ENCODE results near the gene GRID2. TPM values are rescaled to one million over a fixed set of nuclear protein-coding genes. Genes with fewer than 3 reads are reported as not detected.

The GRID2 gene
- total and polyA plus RNA-seq, 4 donors, result under 0.01 to 0.02 TPM; not detected in 2

GRCh38 chr4:93813092-93813491 lies 1509.3 kb downstream of the GRID2 start:
- no peaks in the 10 kb centered on the region for H3K4me1 ChIP-seq (ENCODE audit: control insufficient read depth in 4 of 4, insufficient read depth in 4 of 4, low read length in 3 of 4)
- TF ChIP-seq CTCF (IDR thresholded peaks at IDR 0.05; ENCODE audit: low read depth, low read length, missing input control), result no peak
- no peak for TF ChIP-seq NR2F2 (IDR thresholded peaks at IDR 0.05)
- no peak for TF ChIP-seq FOXA1 (IDR thresholded peaks at IDR 0.05)
- TF ChIP-seq TAF1 (conservative IDR thresholded peaks at IDR 0.05), result no peak
- no peak for TF ChIP-seq JUND (IDR thresholded peaks at IDR 0.05)
- no peak for DNase-seq (ENCODE audit: low spot score)
- H3K27ac ChIP-seq (ENCODE audit: low read depth in 1 of 2, low read length in 2 of 2), result no peak overlapping the region
- 75% methylated on average over 2 of the region's 2 CpGs for WGBS
- no peak overlapping the region for H3K4me3 ChIP-seq (ENCODE audit: low read depth in 1 of 3, low read length in 3 of 3)
- no peaks in the 10 kb centered on the region for H3K9me3 ChIP-seq (ENCODE audit: control insufficient read depth in 4 of 4, low read length in 3 of 4)
- H3K36me3 ChIP-seq (ENCODE audit: control insufficient read depth in 4 of 4, insufficient read depth in 3 of 4, low read depth in 1 of 4, low read length in 3 of 4), result no peaks in the 10 kb centered on the region
- H3K9ac ChIP-seq (ENCODE audit: low read depth in 1 of 2, low read length in 2 of 2), result no peak overlapping the region
- H3K27me3 ChIP-seq (ENCODE audit: control insufficient read depth in 4 of 4, insufficient read depth in 4 of 4, low read length in 3 of 4), result peaks cover 0 to 8% (median 0%) of the 10 kb centered on the region in 4 donors

- TF ChIP-seq NR2F2 (IDR thresholded peaks at IDR 0.05) (no peak), FOXA1 (IDR thresholded peaks at IDR 0.05) (no peak), YY1 (IDR thresholded peaks at IDR 0.05) (no peak), GABPA (IDR thresholded peaks at IDR 0.05 in 1 of 2, conservative IDR thresholded peaks at IDR 0.05 in 1 of 2) (no peak), FOXA2 (IDR thresholded peaks at IDR 0.05) (no peak), SP1 (IDR thresholded peaks at IDR 0.05) (no peak), CTCF (IDR thresholded peaks at IDR 0.05; ENCODE audit: low read depth, low read length, missing input control) (no peak), RXRA (IDR thresholded peaks at IDR 0.05) (no peak), EGR1 (IDR thresholded peaks at IDR 0.05; ENCODE audit: low read depth in 2 of 2) (no peak), MAX (IDR thresholded peaks at IDR 0.05) (no peak), HNF4G (IDR thresholded peaks at IDR 0.05) (no peak)
- no peaks in the 10 kb centered on the region for H3K9me3 ChIP-seq (ENCODE audit: control insufficient read depth in 4 of 4, low read length in 3 of 4)
- H3K27ac ChIP-seq (ENCODE audit: low read depth in 1 of 2, low read length in 2 of 2), result no peak overlapping the region
- 73% methylated on average over 3 of the region's 3 CpGs for WGBS
- no peak for DNase-seq (ENCODE audit: low spot score)
- no peak overlapping the region for H3K9ac ChIP-seq (ENCODE audit: low read depth in 1 of 2, low read length in 2 of 2)
- H3K4me3 ChIP-seq (ENCODE audit: low read depth in 1 of 3, low read length in 3 of 3), result no peak overlapping the region
- no peaks in the 10 kb centered on the region for H3K4me1 ChIP-seq (ENCODE audit: control insufficient read depth in 4 of 4, insufficient read depth in 4 of 4, low read length in 3 of 4)
- peaks cover 0 to 8% (median 0%) of the 10 kb centered on the region in 4 donors for H3K27me3 ChIP-seq (ENCODE audit: control insufficient read depth in 4 of 4, insufficient read depth in 4 of 4, low read length in 3 of 4)
- no peaks in the 10 kb centered on the region for H3K36me3 ChIP-seq (ENCODE audit: control insufficient read depth in 4 of 4, insufficient read depth in 3 of 4, low read depth in 1 of 4, low read length in 3 of 4)
These were observed 1510.4 kb downstream of the GRID2 start for GRCh38 chr4:93814141-93814540.

DNA sequence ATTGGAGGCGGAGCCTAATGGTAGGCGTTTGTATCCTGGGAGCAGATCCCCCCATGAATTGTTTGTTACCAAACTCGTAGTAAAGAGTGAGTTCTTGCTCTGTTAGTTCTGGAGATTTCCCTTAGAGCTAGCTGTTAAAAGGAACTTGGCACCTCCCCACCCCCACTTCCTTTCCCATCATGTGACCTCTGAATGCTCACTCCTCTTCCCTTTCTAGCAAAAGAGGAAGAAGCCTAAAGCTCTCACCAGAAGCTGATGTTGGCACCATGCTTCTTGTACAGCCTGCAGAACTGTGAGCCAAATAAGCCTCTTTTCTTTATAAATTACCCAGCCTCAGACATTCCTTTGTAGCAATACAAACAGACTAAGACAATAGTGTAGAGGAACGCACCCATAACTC lies 1511.0 kb downstream of the GRID2 start:
- H3K36me3 ChIP-seq (ENCODE audit: control insufficient read depth in 4 of 4, insufficient read depth in 3 of 4, low read depth in 1 of 4, low read length in 3 of 4), result no peaks in the 10 kb centered on the region
- DNase-seq (ENCODE audit: low spot score), result no peak
- TF ChIP-seq, protein P1, sequence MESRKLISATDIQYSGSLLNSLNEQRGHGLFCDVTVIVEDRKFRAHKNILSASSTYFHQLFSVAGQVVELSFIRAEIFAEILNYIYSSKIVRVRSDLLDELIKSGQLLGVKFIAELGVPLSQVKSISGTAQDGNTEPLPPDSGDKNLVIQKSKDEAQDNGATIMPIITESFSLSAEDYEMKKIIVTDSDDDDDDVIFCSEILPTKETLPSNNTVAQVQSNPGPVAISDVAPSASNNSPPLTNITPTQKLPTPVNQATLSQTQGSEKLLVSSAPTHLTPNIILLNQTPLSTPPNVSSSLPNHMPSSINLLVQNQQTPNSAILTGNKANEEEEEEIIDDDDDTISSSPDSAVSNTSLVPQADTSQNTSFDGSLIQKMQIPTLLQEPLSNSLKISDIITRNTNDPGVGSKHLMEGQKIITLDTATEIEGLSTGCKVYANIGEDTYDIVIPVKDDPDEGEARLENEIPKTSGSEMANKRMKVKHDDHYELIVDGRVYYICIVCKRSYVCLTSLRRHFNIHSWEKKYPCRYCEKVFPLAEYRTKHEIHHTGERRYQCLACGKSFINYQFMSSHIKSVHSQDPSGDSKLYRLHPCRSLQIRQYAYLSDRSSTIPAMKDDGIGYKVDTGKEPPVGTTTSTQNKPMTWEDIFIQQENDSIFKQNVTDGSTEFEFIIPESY (IDR thresholded peaks at IDR 0.05), result no peak
- TF ChIP-seq ATF3 (IDR thresholded peaks at IDR 0.05), result no peak
- TF ChIP-seq SP1 (IDR thresholded peaks at IDR 0.05), result no peak
- TF ChIP-seq FOXA2 (IDR thresholded peaks at IDR 0.05), result no peak
- no peak for TF ChIP-seq FOXA1 (IDR thresholded peaks at IDR 0.05)
- TF ChIP-seq HNF4G (IDR thresholded peaks at IDR 0.05), result no peak
- TF ChIP-seq YY1 (IDR thresholded peaks at IDR 0.05), result no peak
- no peak for TF ChIP-seq RAD21 (IDR thresholded peaks at IDR 0.05)
- no peak overlapping the region for H3K9ac ChIP-seq (ENCODE audit: low read depth in 1 of 2, low read length in 2 of 2)
- H3K4me3 ChIP-seq (ENCODE audit: low read depth in 1 of 3, low read length in 3 of 3), result no peak overlapping the region
- H3K27me3 ChIP-seq (ENCODE audit: control insufficient read depth in 4 of 4, insufficient read depth in 4 of 4, low read length in 3 of 4), result peaks cover 0 to 8% (median 0%) of the 10 kb centered on the region in 4 donors
- H3K4me1 ChIP-seq (ENCODE audit: control insufficient read depth in 4 of 4, insufficient read depth in 4 of 4, low read length in 3 of 4), result no peaks in the 10 kb centered on the region
- WGBS, result 57% methylated on average over 4 of the region's 4 CpGs
- H3K9me3 ChIP-seq (ENCODE audit: control insufficient read depth in 4 of 4, low read length in 3 of 4), result no peaks in the 10 kb centered on the region
- no peak overlapping the region for H3K27ac ChIP-seq (ENCODE audit: low read depth in 1 of 2, low read length in 2 of 2)

Data from liver (tissue), 9 donors.